IMR-90 (cell line): ENCODE results near the gene TBP. TPM values are rescaled to one million over a fixed set of nuclear protein-coding genes. Genes with fewer than 3 reads are reported as not detected.

Source experiments
- ATAC-seq: fragments of 200-7000 bp; cut with Tn5 transposase; 2 replicates; pipeline ENCODE4 v1.9.1; 2020; ENCODE audit warnings: low read depth, mild to moderate bottlenecking, moderate library complexity
- BruUV-seq: library from RNA; stranded (reverse); fragments of 400-500 nt; replicated peaks from 2 replicates; lab custom pipeline; 2021; lab: Mats Ljungman, UMichigan
- CTCF ChIA-PET: fragments of 300-600 bp; formaldehyde crosslinking; extraction: SDS; loops from one replicate; lab custom pipeline; 2021; ENCODE audit warnings: antibody characterized with exemption; lab: Yijun Ruan, JAX
- POLR2A ChIA-PET: fragments of 300-600 bp; sonication (Branson Sonifier 250); formaldehyde crosslinking; loops from one replicate; lab custom pipeline; 2022; ENCODE audit warnings: antibody characterized with exemption; ENCODE audit not compliant: unreplicated experiment; lab: Charles Lee
- DNase-seq: peaks from one replicate; pipeline ENCODE4 v3.0.0; 2013
- H2AFZ ChIP-seq: replicated peaks from 2 replicates; pipeline ENCODE3; 2013; ENCODE audit warnings: low read length, mild to moderate bottlenecking; ENCODE audit not compliant: poor library complexity
- H2AK5ac ChIP-seq: 2 replicates; pipeline ENCODE4 v1.6.1; 2013; ENCODE audit warnings: low read depth, low read length, inconsistent platforms
- H2AK9ac ChIP-seq: replicated peaks from 2 replicates; pipeline ENCODE3; 2013; ENCODE audit warnings: mild to moderate bottlenecking, low read depth, low read length, moderate library complexity; ENCODE audit not compliant: poor library complexity
- H2BK120ac ChIP-seq: 2 replicates; pipeline ENCODE4 v1.6.1; 2013; ENCODE audit warnings: low read depth, low read length, inconsistent platforms
- H2BK15ac ChIP-seq: 3 replicates; pipeline ENCODE4 v1.6.1; 2013; ENCODE audit warnings: low read depth, low read length, inconsistent platforms
- H2BK20ac ChIP-seq: 2 replicates; pipeline ENCODE4 v1.6.1; 2013; ENCODE audit warnings: low read depth, mild to moderate bottlenecking, inconsistent platforms, low read length, moderate library complexity
- H2BK5ac ChIP-seq: 2 replicates; pipeline ENCODE4 v1.6.1; 2013; ENCODE audit warnings: mild to moderate bottlenecking, low read depth, low read length, inconsistent platforms; ENCODE audit not compliant: poor library complexity, severe bottlenecking
- H3K14ac ChIP-seq: replicated peaks from 2 replicates; pipeline ENCODE4 v1.6.1; 2013; ENCODE audit warnings: low read depth, low read length, inconsistent platforms
- H3K18ac ChIP-seq: 2 replicates; pipeline ENCODE4 v1.6.1; 2013; ENCODE audit warnings: low read depth, low read length, control low read depth
- H3K23ac ChIP-seq: 2 replicates; pipeline ENCODE4 v1.6.1; 2013; ENCODE audit warnings: low read depth, low read length, inconsistent platforms
- H3K27ac ChIP-seq: 2 replicates; pipeline ENCODE4 v1.5.1; 2013; ENCODE audit warnings: mild to moderate bottlenecking, control low read depth, low read length; ENCODE audit not compliant: insufficient read depth
- H3K27me3 ChIP-seq: 2 replicates; pipeline ENCODE4 v1.6.1; 2013; ENCODE audit warnings: low read length; ENCODE audit not compliant: control insufficient read depth, insufficient read depth
- H3K36me3 ChIP-seq: 2 replicates; pipeline ENCODE4 v1.6.1; 2013; ENCODE audit warnings: low read length, mixed read lengths; ENCODE audit not compliant: control insufficient read depth, insufficient read depth
- H3K4ac ChIP-seq: 2 replicates; pipeline ENCODE4 v1.6.1; 2013; ENCODE audit warnings: low read depth, low read length, inconsistent platforms
- H3K4me1 ChIP-seq: 2 replicates; pipeline ENCODE4 v1.6.1; 2013; ENCODE audit warnings: low read length, mixed read lengths; ENCODE audit not compliant: control insufficient read depth, insufficient read depth
- H3K4me2 ChIP-seq: 2 replicates; pipeline ENCODE4 v1.6.1; 2013; ENCODE audit warnings: low read depth, mild to moderate bottlenecking, control low read depth, low read length, moderate library complexity
- H3K4me3 ChIP-seq: 2 replicates; pipeline ENCODE4 v1.5.1; 2013; ENCODE audit warnings: low read depth, mild to moderate bottlenecking, control low read depth, low read length, moderate library complexity; ENCODE audit not compliant: insufficient read depth
- H3K56ac ChIP-seq: 2 replicates; pipeline ENCODE4 v1.6.1; 2013; ENCODE audit warnings: low read length, inconsistent platforms; ENCODE audit not compliant: insufficient read depth; ENCODE audit errors: extremely low read depth
- H3K79me1 ChIP-seq, 2 experiments: 2 replicates each; pipeline ENCODE4 v1.6.1; 2013; ENCODE audit warnings: low read length in 2 of 2, inconsistent platforms in 1 of 2, low read depth in 1 of 2
- H3K9ac ChIP-seq: 2 replicates; pipeline ENCODE4 v1.6.1; 2013; ENCODE audit warnings: low read depth, low read length, control low read depth
- H3K9me1 ChIP-seq: 2 replicates; pipeline ENCODE4 v1.6.1; 2013; ENCODE audit warnings: low read length, inconsistent platforms; ENCODE audit not compliant: insufficient read depth
- H3K9me3 ChIP-seq: 2 replicates; pipeline ENCODE4 v1.6.1; 2013; ENCODE audit warnings: low read length; ENCODE audit not compliant: control insufficient read depth, insufficient read depth
- H4K20me1 ChIP-seq: 2 replicates; pipeline ENCODE4 v1.6.1; 2013; ENCODE audit warnings: low read length, inconsistent platforms; ENCODE audit not compliant: insufficient read depth
- H4K5ac ChIP-seq: 2 replicates; pipeline ENCODE4 v1.6.1; 2013; ENCODE audit warnings: mild to moderate bottlenecking, low read depth, low read length, control low read depth
- H4K8ac ChIP-seq, 2 experiments: 2 replicates each; pipeline ENCODE4 v1.6.1; 2013; ENCODE audit warnings: low read depth in 2 of 2, low read length in 2 of 2, control low read depth in 1 of 2, inconsistent platforms in 1 of 2
- H4K91ac ChIP-seq: 2 replicates; pipeline ENCODE4 v1.6.1; 2013; ENCODE audit warnings: low read depth, low read length, inconsistent platforms; ENCODE audit not compliant: insufficient read depth
- CEBPB ChIP-seq: IDR thresholded peaks from 2 replicates; pipeline ENCODE4 v1.6.1; 2012; ENCODE audit warnings: low read depth, low read length, improper control_type of control experiment
- CHD1 ChIP-seq: IDR thresholded peaks from 2 replicates; pipeline ENCODE4 v1.6.1; 2012; ENCODE audit warnings: low read depth, low read length, improper control_type of control experiment
- RAD21 ChIP-seq: IDR thresholded peaks from 2 replicates; pipeline ENCODE4 v1.6.1; 2012; ENCODE audit warnings: low read length, improper control_type of control experiment
- SMC3 ChIP-seq: fragments of 150-350 bp; IDR thresholded peaks from 2 replicates; pipeline ENCODE4 v1.6.1; 2016; ENCODE audit warnings: low read depth, mild to moderate bottlenecking, antibody characterized with exemption, low read length, moderate library complexity
- WGBS, 2 experiments: methylation state at CpG; one replicate each; pipeline versions ENCODE4 v1.1.5 to v1.1.7; 2013; ENCODE audit warnings: missing lambda C conversion rate in 2 of 2; ENCODE audit not compliant: insufficient read length in 1 of 2; ENCODE audit errors: extremely low coverage in 2 of 2; 5-methylcytosine and 5-hydroxymethylcytosine counted together
- dilution Hi-C: fragments of 300-500 bp; cut with HindIII; formaldehyde crosslinking; loops from one replicate; pipeline ENCODE4 v1.14.3; 2018; ENCODE audit warnings: low sequenced_read_pairs; ENCODE audit not compliant: unreplicated experiment
- in situ Hi-C: fragments of 300-500 bp; cut with MboI; formaldehyde crosslinking; loops from 3 replicates; pipeline ENCODE4 v1.14.3; 2019; ENCODE audit warnings: low sequenced_read_pairs, inconsistent platforms, mixed read lengths
- intact Hi-C: fragments of 100-400 bp; cut with micrococcal nuclease; formaldehyde crosslinking; loops from 2 replicates; pipeline ENCODE4 v1.10.0; 2022
- polyA plus RNA-seq, 3 experiments: library from polyadenylated mRNA; depleted of rRNA; stranded (reverse); fragments of >200 nt; gene quantifications; 2 replicates each; pipeline ENCODE4 v1.2.3, GENCODE V29; 2012; ENCODE audit warnings: low replicate concordance in 1 of 3
- total RNA-seq: library from RNA; depleted of rRNA; stranded (reverse); fragments of >200 nt; gene quantifications from 2 replicates; pipeline ENCODE4 v1.2.3, GENCODE V29; 2012
- TF ChIP-seq, protein P1 (sequence below): conservative IDR thresholded peaks from 2 replicates; pipeline ENCODE4 v1.5.1; 2012; ENCODE audit warnings: mild to moderate bottlenecking, low read depth, low read length, improper control_type of control experiment

TBP gene
- total and polyA plus RNA-seq, 2 of the 4 experiments (the other 2 are of a cell fraction): 8.8 to 12.5 TPM

- Histone ChIP-seq H3K27me3 (no peaks in the 10 kb centered on the region), H3K4me3 (no peak overlapping the region), H3K18ac (no peak overlapping the region), H2AK5ac (no peak overlapping the region), H2AFZ (peak overlapping the region; percentile 34), H2AK9ac (no peak overlapping the region), H3K14ac (no peak overlapping the region), H2BK20ac (no peak overlapping the region), H3K79me1 (0 out of 4 replicates have a peak, but pooled peaks cover under 1 to 3% of the 10 kb centered on the region in 2 experiments), H3K56ac (no peak overlapping the region), H2BK15ac (no peak overlapping the region), H3K4me1 (peaks cover 6% of the 10 kb centered on the region), H2BK120ac (no peak overlapping the region), H3K23ac (no peak overlapping the region), H2BK5ac (no peak overlapping the region), H4K8ac (no peak overlapping the region), H3K9ac (no peak overlapping the region), H4K5ac (no peak overlapping the region), H3K9me1 (no peaks in the 10 kb centered on the region), H3K36me3 (peaks cover 12% of the 10 kb centered on the region), H3K27ac (no peak overlapping the region), H3K4me2 (no peak overlapping the region), H4K91ac (no peak overlapping the region), H3K9me3 (no peaks in the 10 kb centered on the region), H3K4ac (no peak overlapping the region), H4K20me1 (no peaks in the 10 kb centered on the region)
- WGBS, 2 experiments: 40% methylated on average over 1 of the region's 5 CpGs; no CpG with 5 or more reads in 1 of the 2 experiments
- CTCF ChIA-PET: interaction anchor here (0.5 to 3.3 kb wide), 8 partner anchors 10 to 1001 kb away, joined by 3 to 23 read pairs (median 3); no protein-coding TSS in a partner anchor
- ATAC-seq: peak; percentile 88
- no TSS peak for BruUV-seq
- POLR2A ChIA-PET: interaction anchor here (0.6 kb wide), 1 partner anchor 111 kb away, joined by 5 read pairs; no protein-coding TSS in a partner anchor
- in situ Hi-C loops (loop anchor here (10.0 kb wide), 1 partner anchor 815 kb away; no protein-coding TSS in a partner anchor), dilution Hi-C loops (no loop called here), intact Hi-C loops (loop anchor here (1.0 to 10.0 kb wide), 6 partner anchors 238 to 1633 kb away; partner anchors contain the start of genes DLL1 and PHF10)
- TF ChIP-seq SMC3 (peak; percentile 85), CEBPB (no peak), RAD21 (peak; percentile 95), CHD1 (no peak)
- TF ChIP-seq, protein P1, sequence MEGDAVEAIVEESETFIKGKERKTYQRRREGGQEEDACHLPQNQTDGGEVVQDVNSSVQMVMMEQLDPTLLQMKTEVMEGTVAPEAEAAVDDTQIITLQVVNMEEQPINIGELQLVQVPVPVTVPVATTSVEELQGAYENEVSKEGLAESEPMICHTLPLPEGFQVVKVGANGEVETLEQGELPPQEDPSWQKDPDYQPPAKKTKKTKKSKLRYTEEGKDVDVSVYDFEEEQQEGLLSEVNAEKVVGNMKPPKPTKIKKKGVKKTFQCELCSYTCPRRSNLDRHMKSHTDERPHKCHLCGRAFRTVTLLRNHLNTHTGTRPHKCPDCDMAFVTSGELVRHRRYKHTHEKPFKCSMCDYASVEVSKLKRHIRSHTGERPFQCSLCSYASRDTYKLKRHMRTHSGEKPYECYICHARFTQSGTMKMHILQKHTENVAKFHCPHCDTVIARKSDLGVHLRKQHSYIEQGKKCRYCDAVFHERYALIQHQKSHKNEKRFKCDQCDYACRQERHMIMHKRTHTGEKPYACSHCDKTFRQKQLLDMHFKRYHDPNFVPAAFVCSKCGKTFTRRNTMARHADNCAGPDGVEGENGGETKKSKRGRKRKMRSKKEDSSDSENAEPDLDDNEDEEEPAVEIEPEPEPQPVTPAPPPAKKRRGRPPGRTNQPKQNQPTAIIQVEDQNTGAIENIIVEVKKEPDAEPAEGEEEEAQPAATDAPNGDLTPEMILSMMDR: peak; percentile 92
- peak; percentile 69 for DNase-seq
Measured at GRCh38 chr6:170529839-170530469, 24.2 kb upstream of the TBP start.
